ENCODE data around the gene AQP5.

AQP5 gene

GRCh38 chr12:49941556-49942511, 19.8 kb upstream of the AQP5 start:
- Mint-ChIP-seq H3K4me1 (ENCODE audit: low read depth) (peaks cover 23% of the 10 kb centered on the region), H3K36me3 (ENCODE audit: low read depth) (no peaks in the 10 kb centered on the region)

GRCh38 chr12:49942512-49942893, 19.2 kb upstream of the AQP5 start:
- H3K4me3 Mint-ChIP-seq, result no peak overlapping the region
- no peaks in the 10 kb centered on the region for H3K27me3 Mint-ChIP-seq (ENCODE audit: low read depth)
- peaks cover 23% of the 10 kb centered on the region for H3K4me1 Mint-ChIP-seq (ENCODE audit: low read depth)
- no peaks in the 10 kb centered on the region for H3K36me3 Mint-ChIP-seq (ENCODE audit: low read depth)
- H3K27ac Mint-ChIP-seq, result no peak overlapping the region
- no peaks in the 10 kb centered on the region for H3K9me3 Mint-ChIP-seq

More at GRCh38 chr12:49941556-49942511, 19.8 kb upstream of the AQP5 start:
- no peaks in the 10 kb centered on the region for H3K9me3 Mint-ChIP-seq
- H3K27me3 Mint-ChIP-seq (ENCODE audit: low read depth), result no peaks in the 10 kb centered on the region
- H3K27ac Mint-ChIP-seq, result no peak overlapping the region
- no peak overlapping the region for H3K4me3 Mint-ChIP-seq

DNA sequence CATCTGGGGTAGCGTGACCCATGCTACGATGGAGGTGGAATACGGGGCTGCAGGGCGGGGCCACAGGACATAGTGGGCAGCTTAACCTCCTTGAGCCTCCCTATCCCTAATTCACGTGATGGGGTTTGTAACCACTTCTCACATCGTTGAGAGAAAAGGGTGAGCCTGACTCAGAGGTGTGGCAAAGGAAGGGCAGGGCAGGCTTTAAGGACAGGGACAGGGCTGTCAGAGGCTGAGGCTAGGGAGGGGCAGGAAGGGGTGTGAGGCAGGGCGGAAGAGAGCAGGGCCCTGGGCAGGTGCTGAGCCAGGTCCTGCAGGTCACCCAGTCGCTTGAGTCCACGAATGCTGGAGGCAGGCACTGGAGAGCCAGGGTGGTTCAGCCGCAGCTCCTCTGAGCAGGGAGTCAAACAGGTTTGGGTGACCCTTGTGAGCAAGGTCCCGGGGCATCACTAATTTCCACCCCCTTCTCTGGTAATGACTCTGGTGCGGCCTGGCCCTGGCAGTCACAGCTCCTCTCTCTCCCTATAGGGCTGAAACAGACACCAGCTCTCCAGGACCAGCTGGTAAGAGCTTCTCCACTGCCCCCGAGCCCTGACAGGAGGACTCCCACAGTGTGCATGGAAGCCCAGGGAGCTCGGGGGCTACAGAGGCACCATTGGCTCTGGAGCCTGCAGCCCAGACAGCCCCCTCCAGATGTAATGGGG, 18.6 kb upstream of the AQP5 start:
- Mint-ChIP-seq H3K4me1 (ENCODE audit: low read depth) (peaks cover 23% of the 10 kb centered on the region), H3K4me3 (no peak overlapping the region), H3K9me3 (no peaks in the 10 kb centered on the region), H3K27ac (no peak overlapping the region), H3K36me3 (ENCODE audit: low read depth) (no peaks in the 10 kb centered on the region), H3K27me3 (ENCODE audit: low read depth) (no peaks in the 10 kb centered on the region)

DNA sequence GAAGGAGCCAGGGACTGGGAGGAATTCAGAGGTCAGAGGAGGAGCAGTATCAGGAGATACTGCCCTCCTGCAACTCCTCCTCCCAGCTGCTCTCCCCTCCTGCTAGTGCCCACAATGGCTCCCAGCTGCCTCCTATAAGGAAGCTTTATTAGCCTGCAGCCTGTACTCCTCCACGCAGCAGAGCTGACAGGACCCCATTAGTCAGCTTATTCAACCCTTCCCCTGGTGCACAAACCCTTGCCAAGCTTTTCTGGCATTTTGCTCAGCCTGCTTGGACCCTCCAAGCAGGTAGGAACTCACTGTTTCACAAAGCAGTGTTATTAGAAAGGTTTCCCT, 18.1 kb upstream of the AQP5 start:
- Mint-ChIP-seq H3K27ac (no peak overlapping the region), H3K36me3 (ENCODE audit: low read depth) (no peaks in the 10 kb centered on the region), H3K27me3 (ENCODE audit: low read depth) (peaks cover under 1% of the 10 kb centered on the region), H3K4me1 (ENCODE audit: low read depth) (peaks cover 23% of the 10 kb centered on the region), H3K9me3 (no peaks in the 10 kb centered on the region), H3K4me3 (no peak overlapping the region)

- no peak overlapping the region for H3K27ac Mint-ChIP-seq
- no peaks in the 10 kb centered on the region for H3K9me3 Mint-ChIP-seq
- H3K4me3 Mint-ChIP-seq, result no peak overlapping the region
- peaks cover 3% of the 10 kb centered on the region for H3K27me3 Mint-ChIP-seq (ENCODE audit: low read depth)
- H3K4me1 Mint-ChIP-seq (ENCODE audit: low read depth), result peaks cover 23% of the 10 kb centered on the region
- no peaks in the 10 kb centered on the region for H3K36me3 Mint-ChIP-seq (ENCODE audit: low read depth)
These were observed 17.6 kb upstream of the AQP5 start for GRCh38 chr12:49944046-49944445.

DNA sequence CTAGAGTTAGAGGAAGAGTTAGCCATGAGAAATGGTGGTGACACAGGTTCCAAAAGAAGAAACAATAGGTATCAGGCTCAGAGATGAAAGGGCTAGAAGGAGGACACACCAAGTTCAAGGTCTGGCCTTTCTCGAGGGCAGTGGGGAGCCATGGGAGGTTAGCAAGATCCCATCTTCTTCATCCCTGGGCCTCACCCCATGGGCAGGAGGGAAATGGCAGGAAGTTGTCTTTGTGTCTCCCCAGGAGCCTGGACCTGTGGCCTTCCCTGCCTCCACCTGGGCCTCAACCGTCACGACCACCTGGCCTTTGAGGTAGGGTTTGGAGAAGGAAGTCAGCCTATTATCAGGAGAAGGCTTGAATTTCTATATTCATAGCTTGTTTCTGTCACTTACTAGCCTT, 17.0 kb upstream of the AQP5 start:
- Mint-ChIP-seq H3K36me3 (ENCODE audit: low read depth) (no peaks in the 10 kb centered on the region), H3K4me1 (ENCODE audit: low read depth) (peaks cover 23% of the 10 kb centered on the region), H3K4me3 (no peak overlapping the region), H3K9me3 (no peaks in the 10 kb centered on the region), H3K27ac (no peak overlapping the region), H3K27me3 (ENCODE audit: low read depth) (peaks cover 3% of the 10 kb centered on the region)

GRCh38 chr12:49945394-49946080, 16.1 kb upstream of the AQP5 start:
- Mint-ChIP-seq H3K27me3 (ENCODE audit: low read depth) (peaks cover 3% of the 10 kb centered on the region), H3K9me3 (no peaks in the 10 kb centered on the region), H3K4me3 (peak overlapping the region; percentile 83), H3K36me3 (ENCODE audit: low read depth) (no peaks in the 10 kb centered on the region), H3K4me1 (ENCODE audit: low read depth) (peaks cover 23% of the 10 kb centered on the region), H3K27ac (peak overlapping the region; percentile 94)

DNA sequence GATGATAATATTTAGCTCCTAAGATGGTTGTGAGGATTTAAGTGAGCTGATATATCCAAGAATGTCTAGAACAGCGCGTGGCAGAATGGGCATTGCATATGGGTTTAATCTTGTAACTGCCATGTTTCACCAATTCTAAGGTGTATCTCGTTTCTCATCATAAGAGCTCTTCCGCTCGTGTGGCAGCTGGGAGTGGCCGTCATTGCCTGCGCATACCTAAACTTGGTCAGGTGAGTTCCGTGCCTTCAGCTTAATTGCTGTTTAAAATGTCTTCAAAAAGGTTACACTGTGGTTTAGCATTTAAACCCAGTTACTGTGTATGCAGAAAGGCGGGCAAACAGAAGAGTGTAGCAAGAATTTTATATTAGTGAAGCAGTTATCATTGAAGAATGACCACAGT, 15.6 kb upstream of the AQP5 start:
- Mint-ChIP-seq H3K4me1 (ENCODE audit: low read depth) (peaks cover 23% of the 10 kb centered on the region), H3K4me3 (no peak overlapping the region), H3K27ac (no peak overlapping the region), H3K9me3 (no peaks in the 10 kb centered on the region), H3K27me3 (ENCODE audit: low read depth) (peaks cover 3% of the 10 kb centered on the region), H3K36me3 (ENCODE audit: low read depth) (no peaks in the 10 kb centered on the region)

DNA sequence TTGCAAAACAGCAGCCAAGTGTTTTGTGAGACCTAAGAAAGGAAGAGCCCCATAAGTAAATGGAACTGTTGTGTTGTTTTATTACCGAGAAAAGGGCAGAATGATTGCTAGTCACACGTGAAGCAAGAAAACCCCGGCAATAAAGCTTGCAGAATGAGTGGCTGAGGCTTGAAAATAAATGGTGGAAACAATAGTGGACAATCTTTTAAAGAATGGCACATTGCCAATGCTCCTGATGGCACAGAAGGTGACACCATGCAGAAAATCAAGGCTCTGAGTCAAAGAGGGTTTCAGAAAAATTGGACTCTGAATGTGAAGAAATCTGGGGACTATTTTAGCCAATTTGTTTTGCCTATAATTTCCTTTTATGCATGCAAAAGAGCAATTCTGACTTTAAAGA, 15.2 kb upstream of the AQP5 start:
- H3K4me3 Mint-ChIP-seq, result no peak overlapping the region

GRCh38 chr12:49947593-49948226, 14.0 kb upstream of the AQP5 start:
- Mint-ChIP-seq H3K4me1 (ENCODE audit: low read depth) (peaks cover 19% of the 10 kb centered on the region), H3K27me3 (ENCODE audit: low read depth) (peaks cover 8% of the 10 kb centered on the region), H3K36me3 (ENCODE audit: low read depth) (no peaks in the 10 kb centered on the region), H3K4me3 (no peak overlapping the region), H3K27ac (no peak overlapping the region), H3K9me3 (no peaks in the 10 kb centered on the region)

More for the DNA sequence above, 15.2 kb upstream of the AQP5 start:
- peaks cover 23% of the 10 kb centered on the region for H3K4me1 Mint-ChIP-seq (ENCODE audit: low read depth)
- H3K36me3 Mint-ChIP-seq (ENCODE audit: low read depth), result no peaks in the 10 kb centered on the region
- H3K9me3 Mint-ChIP-seq, result no peaks in the 10 kb centered on the region
- H3K27ac Mint-ChIP-seq, result no peak overlapping the region
- peaks cover 3% of the 10 kb centered on the region for H3K27me3 Mint-ChIP-seq (ENCODE audit: low read depth)

GRCh38 chr12:49948866-49949845, 12.5 kb upstream of the AQP5 start:
- Mint-ChIP-seq H3K9me3 (no peaks in the 10 kb centered on the region), H3K27ac (no peak overlapping the region), H3K4me1 (ENCODE audit: low read depth) (peaks cover 13% of the 10 kb centered on the region), H3K4me3 (no peak overlapping the region), H3K36me3 (ENCODE audit: low read depth) (no peaks in the 10 kb centered on the region), H3K27me3 (ENCODE audit: low read depth) (peaks cover 19% of the 10 kb centered on the region)

- Mint-ChIP-seq H3K4me1 (ENCODE audit: low read depth) (peaks cover 14% of the 10 kb centered on the region), H3K27me3 (ENCODE audit: low read depth) (peaks cover 26% of the 10 kb centered on the region), H3K9me3 (no peaks in the 10 kb centered on the region), H3K36me3 (ENCODE audit: low read depth) (no peaks in the 10 kb centered on the region), H3K27ac (no peak overlapping the region), H3K4me3 (no peak overlapping the region)
These were observed 11.8 kb upstream of the AQP5 start for GRCh38 chr12:49949866-49950265.

Data from T-helper 1 cell treated with Interleukin-12 subunit alpha and Interleukin-12 subunit beta and Interleukin-4 antibody, amounts not matched to agents 30 μg/mL and 1 μg/mL, for 36 hours (primary cell).